Breast epithelium (tissue), 3 donors: ENCODE measurements around the gene ASF1B.
"Not testable (repeated sequence)": the region's sequence is repeated elsewhere in the genome, so short reads cannot be mapped to it uniquely, and the experiment has no call there.

Experiments used
- POLR2A ChIP-seq: fragments of 450-650 bp; IDR thresholded peaks from one replicate; pipeline ENCODE4 v1.6.1; 2016; ENCODE audit warnings: antibody characterized with exemption, mild to moderate bottlenecking, moderate library complexity
- POLR2AphosphoS5 ChIP-seq, 3 donors: sonication (generic); formaldehyde crosslinking; IDR thresholded peaks; one replicate each; pipeline ENCODE4 v1.6.1; 2017; ENCODE audit warnings: antibody characterized with exemption in 3 of 3
- TF ChIP-seq, protein P1 (sequence below), 3 donors: fragments of 450-650 bp; IDR thresholded peaks; one replicate each; pipeline ENCODE4 v1.5.1; 2016 to 2017; ENCODE audit warnings: antibody characterized with exemption in 3 of 3, mild to moderate bottlenecking in 3 of 3, moderate library complexity in 3 of 3

DNA sequence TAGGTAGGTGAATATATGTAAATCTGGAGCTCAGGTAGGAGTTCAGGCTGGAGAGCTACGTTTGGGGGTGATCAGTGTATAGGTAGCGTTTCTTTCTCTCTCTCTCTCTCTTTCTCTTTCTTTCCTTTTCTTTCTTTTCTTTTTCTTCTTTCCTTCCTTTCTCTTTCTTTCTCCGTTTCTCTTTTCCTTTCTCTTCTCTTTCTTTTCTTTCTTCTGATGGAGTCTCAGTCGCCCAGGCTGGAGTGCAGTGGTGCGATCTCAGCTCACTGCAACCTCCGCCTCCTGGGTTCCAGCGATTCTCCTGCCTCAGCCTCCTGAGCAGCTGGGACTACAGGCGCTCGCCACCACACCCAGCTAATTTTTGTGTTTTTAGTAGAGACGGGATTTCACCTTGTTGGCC is 9.8 kb upstream of the ASF1B start:
- not testable (repeated sequence) for TF ChIP-seq POLR2A; POLR2AphosphoS5 (IDR thresholded peaks at IDR 0.05)
- TF ChIP-seq, protein P1, sequence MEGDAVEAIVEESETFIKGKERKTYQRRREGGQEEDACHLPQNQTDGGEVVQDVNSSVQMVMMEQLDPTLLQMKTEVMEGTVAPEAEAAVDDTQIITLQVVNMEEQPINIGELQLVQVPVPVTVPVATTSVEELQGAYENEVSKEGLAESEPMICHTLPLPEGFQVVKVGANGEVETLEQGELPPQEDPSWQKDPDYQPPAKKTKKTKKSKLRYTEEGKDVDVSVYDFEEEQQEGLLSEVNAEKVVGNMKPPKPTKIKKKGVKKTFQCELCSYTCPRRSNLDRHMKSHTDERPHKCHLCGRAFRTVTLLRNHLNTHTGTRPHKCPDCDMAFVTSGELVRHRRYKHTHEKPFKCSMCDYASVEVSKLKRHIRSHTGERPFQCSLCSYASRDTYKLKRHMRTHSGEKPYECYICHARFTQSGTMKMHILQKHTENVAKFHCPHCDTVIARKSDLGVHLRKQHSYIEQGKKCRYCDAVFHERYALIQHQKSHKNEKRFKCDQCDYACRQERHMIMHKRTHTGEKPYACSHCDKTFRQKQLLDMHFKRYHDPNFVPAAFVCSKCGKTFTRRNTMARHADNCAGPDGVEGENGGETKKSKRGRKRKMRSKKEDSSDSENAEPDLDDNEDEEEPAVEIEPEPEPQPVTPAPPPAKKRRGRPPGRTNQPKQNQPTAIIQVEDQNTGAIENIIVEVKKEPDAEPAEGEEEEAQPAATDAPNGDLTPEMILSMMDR (IDR thresholded peaks at IDR 0.05) = not testable (repeated sequence)
